ENCODE measurements around the gene KIF23. TPM values are rescaled to one million over a fixed set of nuclear protein-coding genes. Genes with fewer than 3 reads are reported as not detected.
A peak's percentile ranks its signal among the peaks of the same experiment; 100 is the strongest.

Gene KIF23
- total RNA-seq, 1 experiment from 2014 or later = 68.6 TPM

- DNase-seq = no peak
- no peaks in the 10 kb centered on the region for H3K27me3 ChIP-seq (ENCODE audit: control insufficient read depth, insufficient read depth, low read length)
- peaks cover 16% of the 10 kb centered on the region for H3K36me3 ChIP-seq (replicated peaks; ENCODE audit: control insufficient read depth, insufficient read depth, low read length)
- no peak overlapping the region for H3K4me3 ChIP-seq (ENCODE audit: insufficient read depth, low read depth, low read length)
Observed at GRCh38 chr15:69457304-69458280, 43.4 kb downstream of the KIF23 start.

- DNase-seq = no peak
- no peak overlapping the region for H3K4me3 ChIP-seq (ENCODE audit: insufficient read depth, low read depth, low read length)
- H3K36me3 ChIP-seq (replicated peaks; ENCODE audit: control insufficient read depth, insufficient read depth, low read length) = peaks cover 13% of the 10 kb centered on the region
- no peaks in the 10 kb centered on the region for H3K27me3 ChIP-seq (ENCODE audit: control insufficient read depth, insufficient read depth, low read length)
Observed at GRCh38 chr15:69459066-69459465, 44.9 kb downstream of the KIF23 start.

GRCh38 chr15:69460481-69460880 lies 46.3 kb downstream of the KIF23 start:
- H3K36me3 ChIP-seq (replicated peaks; ENCODE audit: control insufficient read depth, insufficient read depth, low read length) = peaks cover 5% of the 10 kb centered on the region
- DNase-seq = no peak
- H3K4me3 ChIP-seq (ENCODE audit: insufficient read depth, low read depth, low read length) = no peak overlapping the region
- H3K27me3 ChIP-seq (ENCODE audit: control insufficient read depth, insufficient read depth, low read length) = no peaks in the 10 kb centered on the region

- DNase-seq = no peak
- Histone ChIP-seq H3K27me3 (ENCODE audit: control insufficient read depth, insufficient read depth, low read length) (no peaks in the 10 kb centered on the region), H3K4me3 (ENCODE audit: insufficient read depth, low read depth, low read length) (peak overlapping the region; percentile 41), H3K36me3 (replicated peaks; ENCODE audit: control insufficient read depth, insufficient read depth, low read length) (no peaks in the 10 kb centered on the region)
Observed at GRCh38 chr15:69462030-69462492, 47.9 kb downstream of the KIF23 start.

- no peaks in the 10 kb centered on the region for H3K27me3 ChIP-seq (ENCODE audit: control insufficient read depth, insufficient read depth, low read length)
- H3K4me3 ChIP-seq (ENCODE audit: insufficient read depth, low read depth, low read length) = peak overlapping the region; percentile 41
- DNase-seq = peak; percentile 98
- no peaks in the 10 kb centered on the region for H3K36me3 ChIP-seq (replicated peaks; ENCODE audit: control insufficient read depth, insufficient read depth, low read length)
Observed at GRCh38 chr15:69462493-69463181, 48.5 kb downstream of the KIF23 start.

- Histone ChIP-seq H3K27me3 (ENCODE audit: control insufficient read depth, insufficient read depth, low read length) (no peaks in the 10 kb centered on the region), H3K36me3 (replicated peaks; ENCODE audit: control insufficient read depth, insufficient read depth, low read length) (no peaks in the 10 kb centered on the region), H3K4me3 (ENCODE audit: insufficient read depth, low read depth, low read length) (peak overlapping the region; percentile 37)
- no peak for DNase-seq
Observed at GRCh38 chr15:69463182-69463756, 49.1 kb downstream of the KIF23 start.

GRCh38 chr15:69465253-69465652 lies 51.1 kb downstream of the KIF23 start:
- DNase-seq = no peak

GRCh38 chr15:69466733-69467132 lies 52.6 kb downstream of the KIF23 start:
- no peak for DNase-seq
- Histone ChIP-seq H3K36me3 (replicated peaks; ENCODE audit: control insufficient read depth, insufficient read depth, low read length) (no peaks in the 10 kb centered on the region), H3K27me3 (ENCODE audit: control insufficient read depth, insufficient read depth, low read length) (no peaks in the 10 kb centered on the region), H3K4me3 (ENCODE audit: insufficient read depth, low read depth, low read length) (no peak overlapping the region)

More at GRCh38 chr15:69465253-69465652, 51.1 kb downstream of the KIF23 start:
- H3K36me3 ChIP-seq (replicated peaks; ENCODE audit: control insufficient read depth, insufficient read depth, low read length) = no peaks in the 10 kb centered on the region
- no peak overlapping the region for H3K4me3 ChIP-seq (ENCODE audit: insufficient read depth, low read depth, low read length)
- H3K27me3 ChIP-seq (ENCODE audit: control insufficient read depth, insufficient read depth, low read length) = no peaks in the 10 kb centered on the region

- no peak overlapping the region for H3K4me3 ChIP-seq (ENCODE audit: insufficient read depth, low read depth, low read length)
- H3K27me3 ChIP-seq (ENCODE audit: control insufficient read depth, insufficient read depth, low read length) = no peaks in the 10 kb centered on the region
- H3K36me3 ChIP-seq (replicated peaks; ENCODE audit: control insufficient read depth, insufficient read depth, low read length) = no peaks in the 10 kb centered on the region
- peak; percentile 40 for DNase-seq
Observed at GRCh38 chr15:69467636-69468035, 53.5 kb downstream of the KIF23 start.

- Histone ChIP-seq H3K36me3 (replicated peaks; ENCODE audit: control insufficient read depth, insufficient read depth, low read length) (no peaks in the 10 kb centered on the region), H3K4me3 (ENCODE audit: insufficient read depth, low read depth, low read length) (no peak overlapping the region), H3K27me3 (ENCODE audit: control insufficient read depth, insufficient read depth, low read length) (no peaks in the 10 kb centered on the region)
- no peak for DNase-seq
Observed at GRCh38 chr15:69468241-69469121, 54.3 kb downstream of the KIF23 start.

GRCh38 chr15:69469467-69470201 lies 55.5 kb downstream of the KIF23 start:
- H3K27me3 ChIP-seq (ENCODE audit: control insufficient read depth, insufficient read depth, low read length) = no peaks in the 10 kb centered on the region
- no peak for DNase-seq
- H3K36me3 ChIP-seq (replicated peaks; ENCODE audit: control insufficient read depth, insufficient read depth, low read length) = no peaks in the 10 kb centered on the region
- H3K4me3 ChIP-seq (ENCODE audit: insufficient read depth, low read depth, low read length) = no peak overlapping the region

GRCh38 chr15:69472046-69472445 lies 57.9 kb downstream of the KIF23 start:
- no peak for DNase-seq
- Histone ChIP-seq H3K4me3 (ENCODE audit: insufficient read depth, low read depth, low read length) (no peak overlapping the region), H3K27me3 (ENCODE audit: control insufficient read depth, insufficient read depth, low read length) (no peaks in the 10 kb centered on the region), H3K36me3 (replicated peaks; ENCODE audit: control insufficient read depth, insufficient read depth, low read length) (no peaks in the 10 kb centered on the region)

GRCh38 chr15:69472562-69472961 lies 58.4 kb downstream of the KIF23 start:
- Histone ChIP-seq H3K36me3 (replicated peaks; ENCODE audit: control insufficient read depth, insufficient read depth, low read length) (no peaks in the 10 kb centered on the region), H3K4me3 (ENCODE audit: insufficient read depth, low read depth, low read length) (no peak overlapping the region), H3K27me3 (ENCODE audit: control insufficient read depth, insufficient read depth, low read length) (no peaks in the 10 kb centered on the region)
- DNase-seq = no peak

Data from H7 (cell line).